K562 (cell line): Measurements from ENCODE around the gene ARAP1. TPM values are rescaled to one million over a fixed set of nuclear protein-coding genes. Genes with fewer than 3 reads are reported as not detected.
A peak's percentile ranks its signal among the peaks of the same experiment; 100 is the strongest.

Experiments
- CCAR2 ChIP-seq: fragments of 200-400 bp; formaldehyde crosslinking; IDR thresholded peaks from 2 replicates; pipeline ENCODE4 v1.6.1; 2017; ENCODE audit warnings: mild to moderate bottlenecking, low read depth, low read length
- CHD2 ChIP-seq: IDR thresholded peaks from 2 replicates; pipeline ENCODE4 v1.6.1; 2011; ENCODE audit warnings: low read depth, low read length
- CREM ChIP-seq: IDR thresholded peaks from 2 replicates; pipeline ENCODE4 v1.6.1; 2014; ENCODE audit warnings: antibody characterized with exemption, low read depth
- CUX1 ChIP-seq: fragments of 200-800 bp; sonication (Bioruptor generic); IDR thresholded peaks from 2 replicates; pipeline ENCODE4 v1.6.1; 2016; ENCODE audit warnings: missing genetic modification characterization, missing compliant biosample characterization
- CXXC5 ChIP-seq: fragments of 250-450 bp; sonication (Bioruptor Pico); IDR thresholded peaks from 2 replicates; pipeline ENCODE4 v1.8.0; 2022; ENCODE audit warnings: inconsistent platforms, mild to moderate bottlenecking, moderate library complexity
- MAX ChIP-seq: sonication (generic); formaldehyde crosslinking; IDR thresholded peaks from 2 replicates; pipeline ENCODE4 v1.9.0; 2022; ENCODE audit warnings: mild to moderate bottlenecking, missing genetic modification reagents
- MCM7 ChIP-seq, 2 experiments: fragments of 450-650 bp; IDR thresholded peaks; 2 replicates each; pipeline ENCODE4 v1.6.1; 2016 to 2018
- NRF1 ChIP-seq, 2 experiments: fragments of 450-650 bp; IDR thresholded peaks in 1 of 2; conservative IDR thresholded peaks in 1 of 2; 2 replicates each; pipeline ENCODE4 v1.6.1; 2014; ENCODE audit warnings: mild to moderate bottlenecking in 2 of 2
- RAD21 ChIP-seq, 2 experiments: fragments of 250-450 bp in 1 of 2; fragments of 450-650 bp in 1 of 2; sonication (Bioruptor Pico) in 1 of 2; formaldehyde crosslinking in 1 of 2; IDR thresholded peaks in 1 of 2; conservative IDR thresholded peaks in 1 of 2; 2 replicates each; pipeline versions ENCODE4 v1.4.0 to v1.8.0; 2020 to 2022; ENCODE audit warnings: mild to moderate bottlenecking in 2 of 2, moderate library complexity in 1 of 2
- SIX5 ChIP-seq, 2 experiments: IDR thresholded peaks; 2 replicates each; pipeline ENCODE4 v1.6.1; 2011; ENCODE audit warnings: low read length in 2 of 2, borderline replicate concordance in 1 of 2, low read depth in 1 of 2, mild to moderate bottlenecking in 1 of 2, moderate library complexity in 1 of 2; ENCODE audit not compliant: insufficient read depth in 1 of 2
- ZNF143 ChIP-seq: sonication (generic); formaldehyde crosslinking; IDR thresholded peaks from 2 replicates; pipeline ENCODE4 v1.9.0; 2022; ENCODE audit warnings: mild to moderate bottlenecking, missing genetic modification reagents
- ZNF407 ChIP-seq: fragments of 450-650 bp; IDR thresholded peaks from 2 replicates; pipeline ENCODE4 v1.6.1; 2016; ENCODE audit warnings: low read depth
- polyA plus RNA-seq, 8 experiments: library from polyadenylated mRNA; depleted of rRNA in 4 of 8; stranded (reverse) in 5 of 8; unstranded in 3 of 8; fragments of >200 nt; fragmentation: Nextera tagmentation in 2 of 8; fragmentation: Illumina TruSeq in 1 of 8; extraction: Ambion mirVana in 2 of 8; extraction: Trizol in 1 of 8; gene quantifications; 2 replicates each; pipeline versions ENCODE4 v1.2.1 to v1.2.3, GENCODE V29; 2011 to 2014; ENCODE audit warnings: inconsistent platforms in 1 of 8, missing spikeins in 1 of 8
- total RNA-seq, 7 experiments: library from RNA; depleted of rRNA in 6 of 7; stranded (reverse); fragments of >200 nt in 6 of 7; fragmentation: Illumina TruSeq in 2 of 7; extraction: Trizol in 2 of 7; gene quantifications; 2 replicates each; pipeline versions ENCODE4 v1.2.1 to v1.2.3, GENCODE V29; 2011 to 2021; ENCODE audit warnings: low replicate concordance in 1 of 7

ARAP1 gene
- total and polyA plus RNA-seq, 9 of the 15 experiments (the other 6 are each of a cell fraction or from before 2014, with no cell fraction given): 0.23 to 67.0 (median 24.6) TPM

GRCh38 chr11:72793425-72794367 is 41.5 kb upstream of the ARAP1 start, which contains the start of gene STARD10 (continued):
- peak; percentile 20; the same call in 1 of the 2 replicates for TF ChIP-seq CHD2
- peak; percentile 77 for TF ChIP-seq CXXC5 (CRISPR knock-in tag)
- TF ChIP-seq CCAR2: no peak
- TF ChIP-seq ZNF143 (CRISPR knock-in tag): peak; percentile 91
- peak; percentile 80 to 85 for TF ChIP-seq RAD21 (CRISPR knock-in tag; conservative IDR thresholded peaks at IDR 0.05 in 1 of 2, IDR thresholded peaks at IDR 0.05 in 1 of 2)
- no peak for TF ChIP-seq MCM7 (IDR thresholded peaks at IDR 0.05)
- TF ChIP-seq CREM: peak; percentile 82
- TF ChIP-seq SIX5 (IDR thresholded peaks at IDR 0.05; ENCODE audit: borderline replicate concordance in 1 of 2, insufficient read depth in 1 of 2, low read depth in 1 of 2, low read length in 2 of 2): peak; percentile 68 to 82
- peak; percentile 97 for TF ChIP-seq NRF1 (conservative IDR thresholded peaks at IDR 0.05 in 1 of 2, IDR thresholded peaks at IDR 0.05 in 1 of 2)
- TF ChIP-seq ZNF407: no peak
- peak; percentile 80 for TF ChIP-seq MAX
- TF ChIP-seq CUX1 (CRISPR knock-in tag): no peak
